B cell (primary cell): ENCODE results near the gene GPR37L1. TPM values are rescaled to one million over a fixed set of nuclear protein-coding genes. Genes with fewer than 3 reads are reported as not detected.

Source experiments
- ATAC-seq: fragments of 200-7000 bp; cut with Tn5 transposase; one replicate; pipeline ENCODE4 v1.10.0; 2021; ENCODE audit warnings: low read depth, mild to moderate bottlenecking, moderate number of reproducible peaks, moderate library complexity
- CTCF ChIA-PET: fragments of 350-600 bp; sonication (Branson Sonifier 250); formaldehyde crosslinking; loops from one replicate; lab custom pipeline; 2021; ENCODE audit warnings: antibody characterized with exemption, inconsistent platforms; lab: Charles Lee
- POLR2A ChIA-PET: fragments of 350-600 bp; sonication (Branson Sonifier 250); formaldehyde crosslinking; loops from one replicate; lab custom pipeline; 2021; ENCODE audit warnings: antibody characterized with exemption; lab: Charles Lee
- DNase-seq: peaks from one replicate; pipeline ENCODE4 v3.0.0; 2013
- H2AFZ ChIP-seq: 2 replicates; pipeline ENCODE4 v1.6.1; 2012; ENCODE audit warnings: mild to moderate bottlenecking, low read depth, low read length; ENCODE audit not compliant: insufficient read depth, poor library complexity, severe bottlenecking
- H3K27ac ChIP-seq, 2 donors: 1 replicate in 1 of 2; 2 replicates in 1 of 2; pipeline ENCODE4 v1.5.1; 2012 to 2013; ENCODE audit warnings: low read length in 2 of 2, mild to moderate bottlenecking in 2 of 2, moderate library complexity in 1 of 2
- H3K27me3 ChIP-seq, 4 experiments: fragments of 200-600 bp in 1 of 4; sonication (generic) in 1 of 4; replicated peaks in 1 of 4; 1 replicate in 2 of 4; 2 replicates in 2 of 4; pipeline versions ENCODE4 v1.6.1 to v1.7.0; 2013 to 2016; ENCODE audit warnings: low read length in 3 of 4, mild to moderate bottlenecking in 2 of 4, mixed read lengths in 1 of 4, moderate library complexity in 1 of 4; ENCODE audit not compliant: insufficient read depth in 4 of 4, control insufficient read depth in 3 of 4; ENCODE audit errors: control extremely low read depth in 1 of 4
- H3K36me3 ChIP-seq, 2 experiments: replicated peaks in 1 of 2; 1 replicate in 1 of 2; 2 replicates in 1 of 2; pipeline versions ENCODE4 v1.6.1 to v1.7.1; 2013; ENCODE audit warnings: low read length in 1 of 2; ENCODE audit not compliant: insufficient read depth in 2 of 2, control insufficient read depth in 1 of 2; ENCODE audit errors: control extremely low read depth in 1 of 2, extremely low read depth in 1 of 2
- H3K4me1 ChIP-seq, 2 donors: fragments of 200-600 bp in 1 of 2; sonication (generic) in 1 of 2; 1 replicate in 1 of 2; 2 replicates in 1 of 2; pipeline versions ENCODE4 v1.5.1 to v1.6.1; 2013 to 2017; ENCODE audit warnings: low read length in 2 of 2; ENCODE audit not compliant: control insufficient read depth in 2 of 2, insufficient read depth in 2 of 2
- H3K4me2 ChIP-seq: replicated peaks from 2 replicates; pipeline ENCODE3; 2012; ENCODE audit warnings: mild to moderate bottlenecking, low read depth, low read length; ENCODE audit not compliant: poor library complexity, severe bottlenecking
- H3K4me3 ChIP-seq, 5 experiments: fragments of 200-600 bp in 1 of 5; sonication (generic) in 1 of 5; 1 replicate in 3 of 5; 2 replicates in 2 of 5; pipeline versions ENCODE4 v1.5.1 to v1.7.0; 2011 to 2016; ENCODE audit warnings: low read length in 4 of 5, mild to moderate bottlenecking in 4 of 5, low read depth in 2 of 5, control low read depth in 1 of 5, moderate library complexity in 1 of 5; ENCODE audit not compliant: insufficient read depth in 1 of 5; ENCODE audit errors: control extremely low read depth in 1 of 5, extremely low read depth in 1 of 5
- H3K79me2 ChIP-seq: fragments of 200-600 bp; sonication (generic); one replicate; pipeline ENCODE4 v1.6.0; 2016; ENCODE audit warnings: low read length; ENCODE audit not compliant: control insufficient read depth, insufficient read depth
- H3K9ac ChIP-seq: fragments of 200-600 bp; sonication (generic); 2 replicates; pipeline ENCODE4 v1.6.1; 2017; ENCODE audit warnings: mild to moderate bottlenecking, low read length, moderate library complexity
- H3K9me3 ChIP-seq, 3 donors: one replicate each; pipeline versions ENCODE4 v1.6.1 to v1.7.1; 2013; ENCODE audit warnings: low read length in 2 of 3; ENCODE audit not compliant: control insufficient read depth in 2 of 3, insufficient read depth in 1 of 3; ENCODE audit errors: control extremely low read depth in 1 of 3
- H4K20me1 ChIP-seq: 2 replicates; pipeline ENCODE4 v1.6.0; 2012; ENCODE audit warnings: mild to moderate bottlenecking, low read length; ENCODE audit not compliant: insufficient read depth, control insufficient read depth, poor library complexity, severe bottlenecking
- H3K27ac Mint-ChIP-seq: one replicate; pipeline ENCODE4 v1.8.0; 2021; ENCODE audit warnings: mixed read lengths
- H3K27me3 Mint-ChIP-seq: one replicate; pipeline ENCODE4 v1.8.0; 2021; ENCODE audit warnings: mixed read lengths
- H3K4me1 Mint-ChIP-seq: one replicate; pipeline ENCODE4 v1.8.0; 2021; ENCODE audit warnings: mixed read lengths
- H3K4me3 Mint-ChIP-seq: one replicate; pipeline ENCODE4 v1.8.0; 2021; ENCODE audit warnings: mixed read lengths
- H3K9me3 Mint-ChIP-seq: one replicate; pipeline ENCODE4 v1.8.0; 2022; ENCODE audit warnings: mixed read lengths; ENCODE audit not compliant: insufficient read depth
- CTCF ChIP-seq: fragments of 200-600 bp; IDR thresholded peaks from one replicate; pipeline ENCODE4 v1.8.0; 2022; ENCODE audit warnings: antibody characterized with exemption, mild to moderate bottlenecking
- EZH2 ChIP-seq: IDR thresholded peaks from 2 replicates; pipeline ENCODE4 v1.6.1; 2012; ENCODE audit warnings: borderline replicate concordance, low read depth, mild to moderate bottlenecking, moderate library complexity, low read length; ENCODE audit not compliant: insufficient read depth, poor library complexity, severe bottlenecking
- WGBS: methylation state at CpG from one replicate; pipeline ENCODE4 v1.1.5; 2013; ENCODE audit warnings: missing lambda C conversion rate; ENCODE audit not compliant: insufficient coverage; 5-methylcytosine and 5-hydroxymethylcytosine counted together
- intact Hi-C: fragments of 100-400 bp; cut with micrococcal nuclease; formaldehyde crosslinking; loops from one replicate; pipeline ENCODE4 v1.10.0; 2022
- polyA plus RNA-seq: library from polyadenylated mRNA; depleted of rRNA; stranded (reverse); fragments of >200 nt; gene quantifications from 2 replicates; pipeline ENCODE4 v1.2.3, GENCODE V29; 2012
- total RNA-seq, 2 donors: library from RNA; stranded (reverse); fragments of 120-200 nt in 1 of 2; gene quantifications; 1 replicate in 1 of 2; 2 replicates in 1 of 2; pipeline versions ENCODE4 v1.2.3 to v1.2.4, GENCODE V29; 2013 to 2022

Gene GPR37L1
- total and polyA plus RNA-seq, 2 donors (not counting 1 experiment from before 2014, with no cell fraction given) = not detected

- H2AFZ ChIP-seq = peak overlapping the region; percentile 69
- WGBS = 13% methylated on average over 12 of the region's 16 CpGs
Measured at GRCh38 chr1:202159534-202160371, 37.0 kb downstream of the GPR37L1 start.

More at GRCh38 chr1:202159534-202160371, 37.0 kb downstream of the GPR37L1 start:
- peak overlapping the region; percentile 94 for H3K27ac Mint-ChIP-seq
- peaks cover 82% of the 10 kb centered on the region for H3K4me1 Mint-ChIP-seq
- H3K9ac ChIP-seq = peak overlapping the region; percentile 83
- H3K27me3 Mint-ChIP-seq = no peaks in the 10 kb centered on the region
- no peaks in the 10 kb centered on the region for H3K9me3 ChIP-seq
- DNase-seq (peak; percentile 62), ATAC-seq (no peak)
- H3K4me1 ChIP-seq = peaks cover 59 to 70% of the 10 kb centered on the region in 2 donors
- peak overlapping the region; percentile 93 for H3K4me3 Mint-ChIP-seq
- intact Hi-C loops = loop anchor here (1.0 to 10.0 kb wide), 7 partner anchors 15 to 805 kb away; partner anchors contain the start of genes ARL8A, CSRP1, CYB5R1 and IPO9
- H4K20me1 ChIP-seq = peaks cover 7% of the 10 kb centered on the region
- peak overlapping the region; percentile 69 to 92 (median 73) for H3K4me3 ChIP-seq
- H3K79me2 ChIP-seq = peaks cover 39% of the 10 kb centered on the region
- TF ChIP-seq CTCF = no peak
- no peak for TF ChIP-seq EZH2
- POLR2A ChIA-PET = interaction anchor here (0.9 to 1.3 kb wide), 2 partner anchors 16 to 182 kb away, joined by 3 read pairs; partner anchors contain the start of gene UBE2T
- no peaks in the 10 kb centered on the region for H3K9me3 Mint-ChIP-seq
- peak overlapping the region; percentile 89 to 93 for H3K27ac ChIP-seq
- CTCF ChIA-PET = interaction anchor here (0.5 to 2.0 kb wide), 13 partner anchors 8 to 202 kb away, joined by 3 to 11 read pairs (median 5); partner anchors contain the start of gene LGR6
- peak overlapping the region; percentile 91 for H3K4me2 ChIP-seq
- no peaks in the 10 kb centered on the region for H3K27me3 ChIP-seq
- H3K36me3 ChIP-seq = peaks cover 7 to 29% of the 10 kb centered on the region in 2 experiments
